B cell (primary cell): ENCODE measurements around the gene ODC1.

Source experiments
- EZH2 ChIP-seq: IDR thresholded peaks from 2 replicates; pipeline ENCODE4 v1.6.1; 2012; ENCODE audit warnings: borderline replicate concordance, low read depth, mild to moderate bottlenecking, moderate library complexity, low read length; ENCODE audit not compliant: insufficient read depth, poor library complexity, severe bottlenecking
- TF ChIP-seq, protein P1 (sequence below): fragments of 200-600 bp; IDR thresholded peaks from one replicate; pipeline ENCODE4 v1.8.0; 2022; ENCODE audit warnings: antibody characterized with exemption, mild to moderate bottlenecking

DNA sequence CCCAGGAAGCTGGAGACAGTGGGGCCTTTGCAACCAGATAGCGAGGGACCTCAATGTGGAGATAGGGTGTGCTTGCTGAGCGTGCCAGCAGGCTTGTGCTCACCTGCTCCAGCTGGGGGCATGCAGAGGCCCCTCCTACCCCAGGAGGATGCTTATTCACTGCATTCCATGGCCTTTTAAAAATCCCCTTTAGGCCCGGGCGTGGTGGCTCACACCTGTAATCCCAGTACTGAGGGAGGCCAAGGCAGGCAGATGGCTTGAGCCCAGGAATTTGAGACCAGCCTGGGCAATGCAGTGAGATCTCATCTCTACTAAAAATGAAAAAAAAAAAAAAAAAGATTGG is 54.5 kb downstream of the ODC1 start:
- TF ChIP-seq, protein P1, sequence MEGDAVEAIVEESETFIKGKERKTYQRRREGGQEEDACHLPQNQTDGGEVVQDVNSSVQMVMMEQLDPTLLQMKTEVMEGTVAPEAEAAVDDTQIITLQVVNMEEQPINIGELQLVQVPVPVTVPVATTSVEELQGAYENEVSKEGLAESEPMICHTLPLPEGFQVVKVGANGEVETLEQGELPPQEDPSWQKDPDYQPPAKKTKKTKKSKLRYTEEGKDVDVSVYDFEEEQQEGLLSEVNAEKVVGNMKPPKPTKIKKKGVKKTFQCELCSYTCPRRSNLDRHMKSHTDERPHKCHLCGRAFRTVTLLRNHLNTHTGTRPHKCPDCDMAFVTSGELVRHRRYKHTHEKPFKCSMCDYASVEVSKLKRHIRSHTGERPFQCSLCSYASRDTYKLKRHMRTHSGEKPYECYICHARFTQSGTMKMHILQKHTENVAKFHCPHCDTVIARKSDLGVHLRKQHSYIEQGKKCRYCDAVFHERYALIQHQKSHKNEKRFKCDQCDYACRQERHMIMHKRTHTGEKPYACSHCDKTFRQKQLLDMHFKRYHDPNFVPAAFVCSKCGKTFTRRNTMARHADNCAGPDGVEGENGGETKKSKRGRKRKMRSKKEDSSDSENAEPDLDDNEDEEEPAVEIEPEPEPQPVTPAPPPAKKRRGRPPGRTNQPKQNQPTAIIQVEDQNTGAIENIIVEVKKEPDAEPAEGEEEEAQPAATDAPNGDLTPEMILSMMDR: no peak
- TF ChIP-seq EZH2: no peak
